LHCN-M2 (cell line): ENCODE results near the gene RNF130. TPM values are rescaled to one million over a fixed set of nuclear protein-coding genes. Genes with fewer than 3 reads are reported as not detected.

ENCODE experiments used
- DNase-seq: peaks from one replicate; pipeline ENCODE4 v3.0.0-alpha.2; 2012; ENCODE audit warnings: low read depth
- total RNA-seq: library from RNA; depleted of rRNA; stranded (reverse); fragments of >200 nt; gene quantifications from 2 replicates; pipeline ENCODE4 v1.2.3, GENCODE V29; 2014

The RNF130 gene
- total RNA-seq, 1 experiment from 2014 or later = 30.0 TPM

DNA sequence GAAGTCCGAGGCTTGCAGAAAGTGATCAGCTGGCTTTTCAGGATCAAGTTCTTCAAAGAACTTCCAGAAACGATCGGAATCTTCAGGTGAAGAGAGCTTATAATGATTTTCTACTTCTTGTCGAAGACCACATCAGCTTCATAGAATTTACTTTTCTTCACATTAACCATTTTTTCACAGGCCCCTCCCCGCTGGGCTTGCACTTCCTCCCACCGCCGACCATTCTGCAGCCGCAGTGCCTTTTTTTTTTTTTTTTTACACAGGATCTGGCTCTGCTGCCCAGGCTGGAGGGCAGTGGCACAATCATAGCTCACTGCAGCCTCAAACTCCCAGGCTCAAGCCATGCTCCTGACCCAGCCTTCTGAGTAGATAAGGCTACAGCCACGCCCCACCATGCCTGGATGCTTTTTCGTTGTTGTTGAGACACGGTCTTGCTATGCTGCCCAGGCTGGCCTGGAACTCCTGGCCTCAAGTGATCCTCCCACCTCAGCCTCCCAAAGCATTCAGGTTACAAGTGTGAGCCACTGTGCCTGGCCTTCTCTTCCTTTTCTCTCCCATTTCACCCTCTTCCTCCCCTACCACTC, 15.3 kb upstream of the RNF130 start:
- no peak for DNase-seq

DNA sequence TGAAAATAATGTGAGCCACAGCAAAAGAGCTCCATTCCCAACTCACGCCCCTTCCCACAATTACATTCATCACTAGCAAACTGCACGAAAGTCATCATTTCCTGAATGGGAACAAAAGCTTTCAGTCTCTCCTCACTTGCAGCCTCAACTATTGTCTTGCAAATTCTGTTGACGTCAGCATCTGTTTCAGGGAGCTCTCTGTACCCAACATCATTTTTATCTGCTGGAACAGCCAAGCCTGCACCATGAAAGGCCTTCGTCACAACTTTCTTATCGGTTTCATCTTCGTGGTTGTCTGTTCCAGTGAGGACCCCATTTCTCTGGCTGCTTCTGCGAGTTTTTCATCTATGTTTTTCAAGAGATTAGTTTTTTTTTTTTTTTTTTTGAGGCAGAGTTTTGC, 14.3 kb upstream of the RNF130 start:
- no peak for DNase-seq

GRCh38 chr5:180084638-180085561, 13.3 kb upstream of the RNF130 start:
- no peak for DNase-seq

- no peak for DNase-seq
These were observed 12.0 kb upstream of the RNF130 start for GRCh38 chr5:180083529-180084060.

DNA sequence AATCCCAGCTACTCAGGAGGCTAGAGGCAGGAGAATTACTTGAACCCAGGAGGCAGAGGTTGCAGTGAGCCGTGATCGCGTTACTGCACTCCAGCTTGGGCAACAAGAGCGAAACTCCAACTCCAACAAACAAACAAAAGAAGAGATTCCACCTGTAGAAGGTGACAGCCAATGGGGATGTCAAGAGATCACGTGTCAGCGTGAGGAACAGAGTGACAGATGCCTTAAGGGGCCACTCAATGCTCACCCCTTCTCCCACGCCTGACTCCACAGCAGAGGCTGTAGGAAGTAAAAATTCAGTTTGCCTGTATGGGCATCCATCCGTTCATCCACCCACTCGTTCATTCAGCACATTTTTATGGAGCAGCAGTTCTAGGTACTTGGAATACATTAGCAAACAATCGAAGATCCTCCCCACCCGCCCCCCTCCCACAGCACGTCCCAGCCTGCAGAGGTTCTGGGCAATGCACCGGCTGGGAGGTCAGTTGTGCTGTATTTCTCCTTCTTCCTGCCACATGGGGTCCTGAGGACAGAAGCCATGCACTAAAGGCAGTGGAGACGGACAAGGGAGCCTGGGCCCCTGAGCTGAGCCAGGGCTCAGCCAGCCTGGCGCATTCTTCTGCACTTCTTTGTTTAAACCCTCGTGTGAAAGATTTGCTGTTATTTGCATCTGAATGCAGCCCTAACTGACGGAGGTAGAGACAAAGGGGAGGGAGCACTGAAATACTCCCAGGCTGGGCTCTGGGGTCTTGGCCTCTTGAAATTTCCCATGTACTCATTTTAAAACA, 11.3 kb upstream of the RNF130 start:
- DNase-seq = no peak

DNA sequence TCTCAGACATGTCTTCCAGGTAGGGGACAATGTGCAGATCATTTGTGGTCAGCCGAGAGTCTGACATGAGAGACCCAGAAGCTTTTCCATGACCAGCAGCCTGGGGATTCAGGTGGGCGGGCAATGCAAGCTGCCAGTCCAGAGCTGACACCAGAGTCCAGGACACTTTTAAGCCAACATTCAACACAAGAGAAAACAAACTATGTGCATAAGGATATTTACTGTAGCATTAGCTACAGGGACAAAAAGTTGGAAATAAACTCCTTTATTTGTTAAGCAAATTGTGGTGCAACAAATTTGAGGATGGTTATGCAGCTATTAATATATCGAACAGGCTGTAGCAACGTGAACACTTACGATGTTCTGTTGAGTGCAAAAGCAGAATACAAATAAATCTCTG, 9.9 kb upstream of the RNF130 start:
- no peak for DNase-seq

GRCh38 chr5:180080486-180081280, 9.1 kb upstream of the RNF130 start:
- DNase-seq = no peak

GRCh38 chr5:180079702-180080466, 8.3 kb upstream of the RNF130 start:
- DNase-seq = no peak

GRCh38 chr5:180078348-180078747, 6.8 kb upstream of the RNF130 start:
- peak; percentile 69 for DNase-seq

- no peak for DNase-seq
These were observed 6.2 kb upstream of the RNF130 start for GRCh38 chr5:180077594-180078284.

DNA sequence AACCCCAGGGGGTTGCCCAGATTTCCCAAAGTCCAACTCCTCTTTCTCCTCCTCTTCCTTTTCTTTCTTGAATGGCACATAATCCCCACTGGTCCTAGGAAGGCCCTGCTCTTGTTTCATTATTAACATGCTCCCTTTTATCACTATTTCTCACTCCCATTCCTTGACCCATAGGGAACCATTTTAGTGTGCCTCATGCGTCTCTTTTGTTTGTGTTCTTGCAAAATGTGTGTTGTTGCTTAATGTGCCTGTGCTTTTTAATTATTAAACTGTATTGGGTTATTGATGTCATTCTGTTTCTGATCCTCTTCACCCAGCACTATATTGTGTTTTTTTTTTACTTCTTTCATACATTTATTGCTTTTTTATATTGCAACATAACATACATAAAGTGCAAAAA, 4.1 kb upstream of the RNF130 start:
- DNase-seq = no peak

GRCh38 chr5:180074462-180074861, 2.9 kb upstream of the RNF130 start:
- no peak for DNase-seq

DNA sequence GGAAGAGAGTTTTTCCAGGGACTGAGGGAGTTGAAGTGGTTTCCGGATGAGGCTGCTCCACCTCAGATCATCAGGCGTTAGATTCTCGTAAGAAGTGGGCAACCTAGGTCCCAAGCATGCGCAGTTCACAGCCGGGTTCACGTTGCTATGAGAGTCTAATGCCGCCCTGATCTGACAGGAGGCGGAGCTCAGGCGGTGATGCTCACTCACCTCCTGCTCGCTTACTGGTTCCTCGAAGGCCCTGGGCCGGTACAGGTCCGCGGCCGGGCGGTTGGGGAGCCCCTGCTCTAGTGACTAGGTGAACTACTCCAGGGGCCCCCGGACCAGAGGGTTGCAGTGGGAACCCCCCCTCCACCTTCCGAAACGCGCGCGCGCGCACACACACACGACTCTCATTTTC, 997 bp upstream of the RNF130 start:
- DNase-seq = no peak

GRCh38 chr5:180072256-180072548, 643 bp upstream of the RNF130 start:
- no peak for DNase-seq

DNA sequence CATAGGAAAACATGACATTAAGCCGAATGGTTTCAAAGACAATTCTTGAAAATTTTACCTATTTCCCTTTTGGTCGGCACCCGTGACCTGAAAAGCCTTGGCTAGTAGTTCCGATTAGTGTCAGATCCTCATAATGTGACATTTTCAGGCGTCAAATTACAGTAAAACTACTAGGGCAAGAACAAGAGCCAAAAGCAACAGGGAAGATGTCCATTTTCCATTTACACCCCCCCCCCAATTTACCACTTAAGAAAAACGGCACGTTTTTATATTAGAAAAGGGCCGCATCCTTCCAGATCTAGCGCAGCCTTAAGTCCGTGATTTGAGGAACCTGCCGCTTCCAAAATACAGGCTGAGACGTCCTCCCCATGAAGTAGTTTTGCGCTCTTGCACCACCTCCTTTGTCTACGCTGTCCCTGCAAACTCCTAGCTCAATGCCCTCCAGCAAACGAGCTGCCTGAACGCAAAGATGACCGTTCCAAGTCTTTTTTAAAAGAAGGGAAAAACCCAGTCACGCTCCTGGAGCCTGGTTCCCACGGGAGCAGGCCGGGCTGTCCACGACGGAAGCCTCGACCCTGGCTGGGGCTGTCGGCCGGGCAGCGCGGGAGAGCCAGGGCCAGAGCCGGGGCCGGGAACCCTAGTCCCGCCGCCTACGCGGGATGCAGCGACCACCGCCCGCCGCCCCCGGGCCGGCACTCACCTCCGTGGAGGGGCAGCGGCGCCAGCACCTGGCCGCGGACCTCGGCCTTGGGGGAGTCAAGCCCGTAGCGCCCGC, 616 bp downstream of the RNF130 start:
- DNase-seq = peak; percentile 45

GRCh38 chr5:180069589-180070247, 1.8 kb downstream of the RNF130 start:
- DNase-seq = no peak

DNA sequence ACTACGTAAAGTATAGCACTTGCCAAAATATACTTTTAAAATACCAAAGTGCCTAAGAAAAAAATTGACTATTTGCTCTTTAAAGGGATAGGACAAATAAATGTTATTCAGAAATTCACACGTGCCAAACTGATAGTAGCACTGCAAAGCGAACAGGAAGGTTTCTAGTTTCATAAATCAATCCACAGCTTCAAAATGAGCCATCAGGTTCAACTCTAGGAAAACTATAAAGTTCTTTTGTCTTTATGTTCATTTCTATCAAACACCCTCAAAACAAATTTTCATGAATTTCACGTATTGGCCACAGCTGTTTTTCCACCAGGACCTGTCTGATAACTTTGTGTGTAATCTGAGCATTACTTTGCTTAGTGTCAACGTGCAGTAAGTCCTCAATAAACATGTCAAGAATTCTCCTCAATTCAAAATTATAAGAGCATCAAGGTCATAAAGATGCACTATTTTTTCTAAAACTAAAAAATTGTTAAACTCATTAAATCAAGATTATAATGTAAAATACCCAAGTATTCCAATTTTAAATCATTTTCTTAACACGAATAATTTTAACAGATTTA, 3.0 kb downstream of the RNF130 start:
- DNase-seq = no peak

DNA sequence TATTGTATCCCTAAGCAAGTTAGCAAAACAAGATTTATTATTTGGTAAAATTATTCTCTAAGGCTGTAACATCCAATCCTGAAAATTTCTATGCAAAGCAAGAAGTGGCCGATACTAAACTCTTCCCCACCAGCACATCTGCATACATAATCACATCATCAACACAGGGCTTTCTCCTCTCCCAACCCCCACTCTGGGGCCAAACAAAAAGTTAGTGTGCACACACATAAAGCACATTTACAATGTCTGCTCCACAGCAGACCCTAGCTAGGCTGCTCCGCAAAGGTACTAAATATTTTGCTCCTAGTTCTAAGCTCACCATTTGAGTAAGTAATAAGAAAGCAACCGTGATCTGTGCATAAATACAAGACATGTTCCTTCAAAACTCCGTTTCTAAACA, 3.6 kb downstream of the RNF130 start:
- DNase-seq = no peak
